Cardiac septum (tissue), 1 donor: ENCODE data around the gene PDE4C. TPM values are rescaled to one million over a fixed set of nuclear protein-coding genes. Genes with fewer than 3 reads are reported as not detected.
A peak's percentile ranks its signal among the peaks of the same experiment; 100 is the strongest.

Experiments
- DNase-seq: peaks from one replicate; pipeline ENCODE4 v3.0.0-alpha.2; 2020; ENCODE audit warnings: low spot score
- intact Hi-C: fragments of 100-400 bp; cut with DNase I; formaldehyde crosslinking; loops from one replicate; pipeline ENCODE4 v1.14.0; 2022
- long read RNA-seq: library from polyadenylated mRNA; unstranded; transcript quantifications from one replicate; pipeline ENCODE4 v2.0.0, GENCODE V29; 2021
- total RNA-seq: library from RNA; stranded (reverse); fragmentation: NEBNext Ultra II Directional; extraction: Animal tissue kit (Norgen Biotek cat#: 25700); gene quantifications from one replicate; pipeline ENCODE4 v1.2.1, GENCODE V29; 2021
- donor health status: DM: no; HTN: no; CAD: no.

PDE4C gene
- total RNA-seq = 1.3 TPM
- long read RNA-seq, partial matches to known transcripts = 1 of 6 reads
- long read RNA-seq, other reads (novel, unspliced or antisense) = 4 of 6 reads

GRCh38 chr19:18225702-18226468 is at the start of gene PDE4C:
Gene PDE4C (minus strand): TSS chr19:18226438. CDS start chr19:18226415, 23 bp downstream.
- intact Hi-C loops = no loop called here
- DNase-seq = no peak

DNA sequence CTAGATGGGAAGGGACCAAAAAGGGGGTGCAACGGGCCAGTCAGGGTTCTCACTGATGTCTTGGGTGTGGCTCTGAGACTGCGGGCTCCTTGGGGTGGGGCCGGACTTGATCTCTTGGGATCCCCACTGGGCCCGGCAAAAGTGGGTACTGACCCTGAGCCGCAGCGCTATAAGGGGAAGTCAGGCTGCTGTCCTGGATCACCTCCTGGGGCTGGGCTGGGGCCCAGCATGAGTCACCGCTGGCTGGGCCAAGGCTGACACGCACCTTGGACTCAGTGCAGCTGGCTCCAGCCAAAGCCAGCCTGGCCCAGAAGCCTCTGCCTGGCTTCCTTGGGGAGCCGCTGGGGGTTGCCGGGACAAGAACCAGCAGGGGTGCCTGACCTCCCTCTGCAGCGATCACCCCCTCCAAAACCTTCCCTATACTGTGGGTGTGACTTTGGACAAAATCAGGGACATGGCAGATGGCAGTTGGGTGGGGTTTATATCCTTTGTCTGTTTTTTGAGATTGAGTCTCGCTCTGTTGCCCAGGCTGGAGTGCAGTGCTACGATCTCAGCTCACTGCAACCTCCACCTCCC is 48.6 kb upstream of the PDE4C start:
- intact Hi-C loops = loop anchor here (5.0 kb wide), 1 partner anchor 142 kb away; the partner anchor contains the start of gene SSBP4
- peak; percentile 91 for DNase-seq

- intact Hi-C loops = no loop called here
- no peak for DNase-seq
Observed at GRCh38 chr19:18274219-18274780, 48.1 kb upstream of the PDE4C start, which contains the start of gene IQCN. Gene IQCN (minus strand): TSS chr19:18274452. CDS start chr19:18269478, 4,974 bp downstream.

GRCh38 chr19:18273561-18274218 is 47.5 kb upstream of the PDE4C start:
- intact Hi-C loops = no loop called here
- DNase-seq = no peak

DNA sequence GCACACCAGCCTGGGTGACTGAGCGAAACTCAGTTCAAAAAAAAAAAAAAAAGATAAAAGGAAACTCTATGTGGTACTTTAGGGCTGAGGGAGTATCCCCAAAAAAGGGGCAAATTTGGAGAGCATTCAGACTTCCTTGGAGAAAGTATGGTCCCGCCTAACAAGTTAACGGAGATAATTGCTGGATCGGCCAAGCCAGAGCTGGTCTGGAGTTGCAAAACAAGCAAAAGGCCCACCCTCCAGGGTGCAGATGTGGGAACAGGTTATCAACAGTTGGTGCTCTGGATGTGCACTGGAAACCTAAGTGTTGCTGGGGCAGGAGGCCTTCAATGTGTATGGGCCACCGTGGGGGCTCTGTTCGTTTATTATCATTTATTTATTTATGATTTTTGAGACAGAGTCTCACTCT is 45.2 kb upstream of the PDE4C start:
- intact Hi-C loops = no loop called here

GRCh38 chr19:18270326-18270725 is 44.1 kb upstream of the PDE4C start:
- no peak for DNase-seq
- intact Hi-C loops = no loop called here

More for the DNA sequence above, 45.2 kb upstream of the PDE4C start:
- no peak for DNase-seq

DNA sequence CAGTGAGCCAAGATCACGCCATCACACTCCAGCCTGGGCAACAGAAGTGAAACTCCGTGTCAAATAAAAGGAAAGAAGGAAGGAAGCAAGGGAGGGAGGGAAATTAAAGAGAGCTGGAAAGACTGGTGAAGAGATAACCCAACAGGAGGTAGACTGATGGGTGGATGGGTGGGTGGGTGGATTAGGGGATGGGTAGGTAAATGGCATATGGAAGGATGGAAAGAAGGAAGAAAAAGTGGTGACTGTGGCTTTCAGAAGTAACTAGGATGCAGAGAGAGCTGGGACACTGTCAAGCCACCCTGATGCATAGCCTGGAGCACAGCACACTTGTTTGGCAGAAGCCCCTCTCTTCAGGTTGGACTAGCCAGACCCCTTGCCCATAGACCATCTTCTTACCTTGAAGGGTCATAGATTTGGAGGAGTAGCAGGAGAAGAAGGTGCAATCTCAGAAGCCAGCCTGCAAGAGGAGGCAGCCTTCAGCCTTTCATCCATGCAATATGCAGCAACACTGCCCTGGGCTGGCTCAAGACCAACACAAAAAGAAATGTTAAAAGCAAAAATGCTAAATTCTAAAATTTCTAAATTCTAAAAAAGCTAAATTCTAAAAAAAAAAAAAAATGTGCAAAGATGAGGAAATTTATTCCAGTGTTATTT is 43.0 kb upstream of the PDE4C start:
- intact Hi-C loops = no loop called here
- no peak for DNase-seq

- intact Hi-C loops = no loop called here
- no peak for DNase-seq
Observed at GRCh38 chr19:18266771-18267686, 40.8 kb upstream of the PDE4C start.

DNA sequence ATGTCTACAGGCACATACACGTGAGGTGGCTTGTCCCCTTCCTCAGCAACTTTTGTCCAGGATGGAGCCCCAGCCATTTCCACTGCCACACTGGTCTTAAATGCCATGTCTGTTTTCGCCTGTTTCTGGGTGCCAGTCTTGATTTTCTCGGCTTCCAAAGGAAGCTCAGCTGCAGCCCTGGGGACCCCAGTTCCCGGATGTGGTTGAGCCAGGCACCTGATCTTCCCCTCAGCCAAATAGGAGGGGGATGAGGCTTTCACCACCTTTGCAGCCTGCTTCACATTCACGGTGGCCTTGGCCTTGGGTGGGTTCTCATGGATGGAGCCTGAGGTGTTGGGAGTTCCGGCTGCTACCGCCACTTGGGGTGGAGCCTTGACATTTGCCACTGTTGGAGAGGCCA is 39.3 kb upstream of the PDE4C start:
- intact Hi-C loops = no loop called here
- no peak for DNase-seq

DNA sequence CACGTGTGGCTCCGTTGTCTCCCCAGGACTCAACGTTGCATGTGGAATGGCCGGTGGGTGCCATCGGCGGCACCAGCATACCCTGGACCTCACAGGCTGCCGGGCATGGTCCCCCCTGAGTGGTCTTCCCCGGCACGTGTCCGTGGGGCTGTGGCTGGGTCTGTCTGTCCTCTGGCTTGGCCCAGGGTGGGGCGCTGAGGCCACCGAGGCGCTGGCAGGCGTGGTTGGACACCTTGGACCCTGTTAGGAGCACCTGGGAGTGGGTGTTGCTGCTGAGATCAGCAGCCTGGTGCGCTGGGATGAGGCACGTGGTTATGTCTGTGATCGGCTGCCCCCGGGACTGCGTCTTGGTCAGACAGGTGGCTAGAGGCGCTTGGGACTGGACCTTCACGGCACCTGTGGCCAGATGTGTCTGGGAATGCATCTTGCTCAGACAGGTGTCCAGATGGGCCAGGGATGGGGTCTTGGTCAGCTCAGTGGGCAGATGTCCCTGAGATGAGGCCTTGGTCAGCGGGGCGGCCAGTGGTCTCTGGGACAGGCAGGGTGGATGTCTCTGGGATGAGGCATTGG is 38.8 kb upstream of the PDE4C start:
- no peak for DNase-seq
- intact Hi-C loops = no loop called here

- no peak for DNase-seq
- intact Hi-C loops = no loop called here
Observed at GRCh38 chr19:18264137-18264854, 38.1 kb upstream of the PDE4C start.

DNA sequence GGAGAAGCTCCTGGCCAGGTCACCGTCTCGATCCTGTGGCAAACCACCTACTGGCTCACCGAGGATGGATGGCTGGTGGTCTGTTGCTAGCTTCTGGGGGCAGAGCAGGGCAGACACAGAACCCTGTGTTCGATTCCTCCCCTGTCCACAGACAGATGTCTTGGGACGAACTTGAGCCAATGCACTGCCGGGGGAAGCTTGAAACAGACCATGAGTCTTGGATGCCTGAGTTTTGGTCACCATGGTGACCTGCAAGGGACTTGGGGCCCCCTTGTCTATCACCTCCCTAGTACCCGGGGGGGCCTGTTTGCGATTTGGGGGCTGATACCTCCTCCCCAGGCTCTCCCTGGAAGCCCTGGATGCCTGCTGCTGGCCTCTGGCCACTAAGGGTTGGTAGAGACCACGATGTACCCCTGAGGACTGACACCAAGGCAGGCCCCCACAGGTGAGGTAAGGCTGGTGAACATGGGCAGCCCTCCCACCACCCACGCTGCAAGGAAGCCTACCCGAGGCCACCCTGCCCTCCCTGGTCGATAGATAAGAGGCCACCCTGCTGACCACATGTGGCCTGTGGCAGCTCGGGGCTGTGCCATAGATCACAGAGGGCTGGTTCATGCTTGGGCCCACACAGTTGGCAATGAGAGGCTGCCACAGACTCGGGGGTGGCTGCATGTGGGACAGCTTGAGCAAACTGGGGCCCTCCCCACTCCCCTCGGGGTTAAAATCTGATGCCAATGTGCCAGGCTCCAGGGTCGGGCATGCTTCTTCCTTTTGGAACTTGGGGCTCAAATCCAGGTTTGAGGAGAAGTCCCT is 37.3 kb upstream of the PDE4C start:
- DNase-seq = no peak

DNA sequence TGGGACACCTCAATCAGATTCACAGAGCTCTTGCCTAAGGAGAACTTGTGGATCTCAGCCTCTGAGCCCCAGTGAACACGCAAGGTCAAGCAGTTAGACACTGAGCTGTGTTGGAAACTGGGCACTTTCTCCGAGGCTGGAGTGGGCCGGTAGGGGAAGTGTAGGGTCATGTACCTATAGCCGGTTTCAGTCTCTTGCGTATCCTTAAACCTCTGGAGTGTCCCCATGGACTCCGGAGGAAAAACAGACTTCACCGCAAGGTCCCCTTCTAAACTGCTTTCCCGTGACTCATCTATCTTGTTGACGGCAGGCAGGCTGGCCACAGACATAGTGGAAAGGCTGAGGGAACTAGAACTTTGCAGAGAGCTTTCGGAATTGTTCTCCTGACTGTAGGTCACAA is 36.7 kb upstream of the PDE4C start:
- DNase-seq = no peak
- intact Hi-C loops = no loop called here

More for the DNA sequence above, 37.3 kb upstream of the PDE4C start:
- intact Hi-C loops = no loop called here

DNA sequence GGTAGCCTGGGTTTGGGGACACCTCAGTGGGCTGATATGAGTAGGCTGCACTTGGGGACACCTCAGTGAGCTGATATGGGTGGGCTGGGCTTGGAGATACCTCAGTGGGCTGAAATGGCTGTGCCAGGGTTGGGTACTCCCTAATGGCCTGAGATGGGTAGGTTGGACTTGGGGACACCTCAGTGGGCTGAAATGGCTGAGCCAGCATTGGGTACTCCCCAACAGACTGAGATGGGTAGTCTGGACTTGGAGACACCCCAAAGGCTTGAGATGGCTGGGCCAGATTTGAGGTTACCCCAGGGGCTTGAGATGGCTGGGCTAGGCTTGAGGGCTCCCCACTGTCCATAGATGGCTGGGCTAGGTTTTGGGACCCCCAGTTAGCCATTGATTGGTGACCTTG is 35.9 kb upstream of the PDE4C start:
- DNase-seq = no peak
- intact Hi-C loops = no loop called here

- intact Hi-C loops = no loop called here
- DNase-seq = no peak
Observed at GRCh38 chr19:18261474-18261873, 35.2 kb upstream of the PDE4C start.

GRCh38 chr19:18259893-18260292 is 33.7 kb upstream of the PDE4C start:
- intact Hi-C loops = no loop called here
- DNase-seq = no peak
